ENCODE measurements around the gene SMR3B.

DNA sequence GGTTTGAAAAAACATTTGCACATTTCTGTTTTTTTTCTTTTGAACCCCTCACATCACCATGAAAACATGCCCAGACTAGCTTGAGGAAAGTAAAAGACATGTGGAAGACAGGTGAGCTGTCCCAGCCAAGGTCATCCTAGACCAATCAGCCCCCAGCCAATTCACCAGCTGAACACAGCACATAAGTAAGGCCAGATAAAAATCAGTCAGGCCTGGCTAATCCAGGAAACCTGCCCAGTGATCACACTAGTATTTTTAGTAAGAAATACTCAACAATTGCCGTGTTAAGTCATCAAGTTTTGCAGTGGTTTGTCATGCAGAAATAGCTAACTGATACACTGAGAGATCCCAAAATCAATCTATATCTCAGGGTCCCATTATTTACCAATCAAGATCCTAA lies 26.7 kb upstream of the SMR3B start:
- TF ChIP-seq, protein P1, sequence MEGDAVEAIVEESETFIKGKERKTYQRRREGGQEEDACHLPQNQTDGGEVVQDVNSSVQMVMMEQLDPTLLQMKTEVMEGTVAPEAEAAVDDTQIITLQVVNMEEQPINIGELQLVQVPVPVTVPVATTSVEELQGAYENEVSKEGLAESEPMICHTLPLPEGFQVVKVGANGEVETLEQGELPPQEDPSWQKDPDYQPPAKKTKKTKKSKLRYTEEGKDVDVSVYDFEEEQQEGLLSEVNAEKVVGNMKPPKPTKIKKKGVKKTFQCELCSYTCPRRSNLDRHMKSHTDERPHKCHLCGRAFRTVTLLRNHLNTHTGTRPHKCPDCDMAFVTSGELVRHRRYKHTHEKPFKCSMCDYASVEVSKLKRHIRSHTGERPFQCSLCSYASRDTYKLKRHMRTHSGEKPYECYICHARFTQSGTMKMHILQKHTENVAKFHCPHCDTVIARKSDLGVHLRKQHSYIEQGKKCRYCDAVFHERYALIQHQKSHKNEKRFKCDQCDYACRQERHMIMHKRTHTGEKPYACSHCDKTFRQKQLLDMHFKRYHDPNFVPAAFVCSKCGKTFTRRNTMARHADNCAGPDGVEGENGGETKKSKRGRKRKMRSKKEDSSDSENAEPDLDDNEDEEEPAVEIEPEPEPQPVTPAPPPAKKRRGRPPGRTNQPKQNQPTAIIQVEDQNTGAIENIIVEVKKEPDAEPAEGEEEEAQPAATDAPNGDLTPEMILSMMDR (IDR thresholded peaks at IDR 0.05), result no peak
- TF ChIP-seq EZH2 (IDR thresholded peaks at IDR 0.05), result no peak
- TF ChIP-seq EZH2phosphoT487 (IDR thresholded peaks at IDR 0.05), result no peak
